Breast epithelium (tissue), 4 donors: ENCODE measurements around the gene ANKMY1. TPM values are rescaled to one million over a fixed set of nuclear protein-coding genes. Genes with fewer than 3 reads are reported as not detected.

ENCODE experiments used
- DNase-seq, 2 donors: peaks; one replicate each; pipeline ENCODE4 v3.0.0-alpha.2; 2019; ENCODE audit warnings: low spot score in 2 of 2
- H3K27ac ChIP-seq, 2 donors: fragments of 200-600 bp; sonication (generic) in 1 of 2; one replicate each; pipeline ENCODE4 v1.5.1; 2016 to 2019; ENCODE audit warnings: mild to moderate bottlenecking in 1 of 2
- H3K27me3 ChIP-seq, 2 donors: fragments of 200-600 bp; sonication (generic) in 1 of 2; one replicate each; pipeline versions ENCODE4 v1.5.1 to v1.6.0; 2017 to 2019; ENCODE audit warnings: control low read depth in 1 of 2, mild to moderate bottlenecking in 1 of 2
- H3K36me3 ChIP-seq: fragments of 200-600 bp; one replicate; pipeline ENCODE4 v1.5.1; 2019
- H3K4me1 ChIP-seq, 2 donors: fragments of 200-600 bp; sonication (generic); one replicate each; pipeline ENCODE4 v1.5.1; 2016 to 2019; ENCODE audit warnings: control low read depth in 1 of 2
- H3K4me3 ChIP-seq, 3 donors: fragments of 200-600 bp; sonication (generic); 1 replicate in 2 of 3; 2 replicates in 1 of 3; pipeline ENCODE4 v1.5.1; 2016 to 2019; ENCODE audit warnings: mild to moderate bottlenecking in 3 of 3, moderate library complexity in 2 of 3
- H3K9me3 ChIP-seq, 2 donors: fragments of 200-600 bp; sonication (generic) in 1 of 2; one replicate each; pipeline ENCODE4 v1.5.1; 2016 to 2019; ENCODE audit warnings: control low read depth in 1 of 2
- CTCF ChIP-seq, 3 donors: fragments of 450-650 bp; IDR thresholded peaks; one replicate each; pipeline ENCODE4 v1.5.1; 2016 to 2017; ENCODE audit warnings: antibody characterized with exemption in 3 of 3, mild to moderate bottlenecking in 3 of 3, moderate library complexity in 3 of 3
- POLR2A ChIP-seq: fragments of 450-650 bp; IDR thresholded peaks from one replicate; pipeline ENCODE4 v1.6.1; 2016; ENCODE audit warnings: antibody characterized with exemption, mild to moderate bottlenecking, moderate library complexity
- POLR2AphosphoS5 ChIP-seq, 3 donors: sonication (generic); formaldehyde crosslinking; IDR thresholded peaks; one replicate each; pipeline ENCODE4 v1.6.1; 2017; ENCODE audit warnings: antibody characterized with exemption in 3 of 3
- intact Hi-C: fragments of 100-400 bp; cut with DNase I; formaldehyde crosslinking; loops from one replicate; pipeline ENCODE4 v1.15.1; 2023; ENCODE audit warnings: low total_unique reads
- total RNA-seq, 3 donors: library from RNA; depleted of rRNA; stranded (reverse); fragments of >200 nt; gene quantifications; one replicate each; pipeline ENCODE4 v1.1.0, GENCODE V29; 2016

ANKMY1 gene
- total RNA-seq, 3 donors from 2014 or later, result 13.0 to 32.8 (median 19.0) TPM

GRCh38 chr2:240597419-240598181 lies 39.8 kb upstream of the ANKMY1 start:
- Histone ChIP-seq H3K4me1 (peaks cover 0 to 6% of the 10 kb centered on the region in 2 donors), H3K27ac (no peak overlapping the region), H3K4me3 (no peak overlapping the region), H3K9me3 (no peaks in the 10 kb centered on the region), H3K27me3 (no peaks in the 10 kb centered on the region), H3K36me3 (no peaks in the 10 kb centered on the region)
- intact Hi-C loops, result no loop called here
- TF ChIP-seq POLR2A, result no peak
- no peak for TF ChIP-seq POLR2AphosphoS5 (IDR thresholded peaks at IDR 0.05)
- TF ChIP-seq CTCF (IDR thresholded peaks at IDR 0.05), result no peak
- no peak for DNase-seq

- no peak for DNase-seq
- no peak overlapping the region for H3K27ac ChIP-seq
- intact Hi-C loops, result no loop called here
- peaks cover 0 to 6% of the 10 kb centered on the region in 2 donors for H3K4me1 ChIP-seq
- no peak for TF ChIP-seq CTCF (IDR thresholded peaks at IDR 0.05)
- no peak for TF ChIP-seq POLR2AphosphoS5 (IDR thresholded peaks at IDR 0.05)
- no peak for TF ChIP-seq POLR2A
- no peaks in the 10 kb centered on the region for H3K27me3 ChIP-seq
- H3K9me3 ChIP-seq, result no peaks in the 10 kb centered on the region
- no peak overlapping the region for H3K4me3 ChIP-seq
- H3K36me3 ChIP-seq, result no peaks in the 10 kb centered on the region
Measured at GRCh38 chr2:240597054-240597418, 39.2 kb upstream of the ANKMY1 start.

- Histone ChIP-seq H3K4me1 (peaks cover 0 to 6% of the 10 kb centered on the region in 2 donors), H3K36me3 (no peaks in the 10 kb centered on the region), H3K27ac (no peak overlapping the region), H3K4me3 (no peak overlapping the region), H3K27me3 (no peaks in the 10 kb centered on the region), H3K9me3 (no peaks in the 10 kb centered on the region)
- intact Hi-C loops, result no loop called here
- no peak for DNase-seq
- no peak for TF ChIP-seq CTCF (IDR thresholded peaks at IDR 0.05)
- TF ChIP-seq POLR2A, result no peak
- TF ChIP-seq POLR2AphosphoS5 (IDR thresholded peaks at IDR 0.05), result no peak
Measured at GRCh38 chr2:240596491-240596931, 38.7 kb upstream of the ANKMY1 start.

GRCh38 chr2:240596080-240596460 lies 38.3 kb upstream of the ANKMY1 start:
- H3K27me3 ChIP-seq, result no peaks in the 10 kb centered on the region
- H3K27ac ChIP-seq, result no peak overlapping the region
- no peaks in the 10 kb centered on the region for H3K36me3 ChIP-seq
- intact Hi-C loops, result no loop called here
- TF ChIP-seq CTCF (IDR thresholded peaks at IDR 0.05), result no peak
- TF ChIP-seq POLR2AphosphoS5 (IDR thresholded peaks at IDR 0.05), result no peak
- no peak for TF ChIP-seq POLR2A
- H3K9me3 ChIP-seq, result no peaks in the 10 kb centered on the region
- H3K4me1 ChIP-seq, result peaks cover 0 to 6% of the 10 kb centered on the region in 2 donors
- DNase-seq, result no peak
- no peak overlapping the region for H3K4me3 ChIP-seq

- Histone ChIP-seq H3K9me3 (no peaks in the 10 kb centered on the region), H3K27ac (no peak overlapping the region), H3K4me1 (peaks cover 0 to 6% of the 10 kb centered on the region in 2 donors), H3K36me3 (no peaks in the 10 kb centered on the region), H3K4me3 (no peak overlapping the region), H3K27me3 (no peaks in the 10 kb centered on the region)
- TF ChIP-seq CTCF (IDR thresholded peaks at IDR 0.05), result no peak
- intact Hi-C loops, result no loop called here
- DNase-seq, result peak in 1 of 2 donors; percentile 27
Measured at GRCh38 chr2:240595381-240596079, 37.7 kb upstream of the ANKMY1 start.
